Measurements from ENCODE around the gene FAM184B.
"Not testable (repeated sequence)": the region's sequence is repeated elsewhere in the genome, so short reads cannot be mapped to it uniquely, and the experiment has no call there.

Gene FAM184B

DNA sequence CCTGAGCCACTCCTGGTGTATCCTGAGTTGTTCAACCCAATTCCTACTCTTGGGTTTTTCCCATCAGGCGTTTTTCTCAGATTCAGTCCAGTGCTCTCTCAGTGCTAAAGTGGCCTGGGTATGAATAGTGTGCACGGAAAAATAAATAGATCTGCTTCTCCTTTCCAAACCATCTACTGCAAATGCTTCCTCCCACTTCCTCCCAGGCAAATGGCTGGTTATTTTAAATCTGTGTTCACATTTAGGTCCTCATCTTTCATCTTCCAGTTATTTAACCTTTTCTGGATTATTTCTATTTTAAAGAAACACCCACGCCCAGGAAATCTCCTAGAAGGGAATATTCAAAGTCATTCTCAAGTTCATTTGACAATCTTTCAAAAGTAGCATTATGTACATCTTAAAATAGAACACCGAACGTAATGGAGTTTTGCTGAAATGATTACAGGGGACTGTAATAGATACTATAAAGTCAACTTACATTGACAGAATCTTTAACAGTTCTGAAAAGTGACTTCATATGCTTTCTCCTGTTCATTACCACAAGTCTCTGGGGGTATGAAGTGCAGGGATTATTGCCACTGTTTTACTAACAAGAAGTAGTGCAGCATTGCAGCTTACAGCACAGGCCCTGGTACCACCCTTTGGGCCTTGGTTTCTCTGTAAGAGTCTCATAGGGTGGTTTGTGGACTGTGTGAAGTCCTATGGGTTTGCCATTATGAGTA, 100.7 kb downstream of the FAM184B start:
- DNase-seq = no peak

GRCh38 chr4:17670423-17670822, 111.0 kb downstream of the FAM184B start:
- no peak for DNase-seq

GRCh38 chr4:17667653-17668201, 113.7 kb downstream of the FAM184B start:
- DNase-seq = peak; percentile 80

DNA sequence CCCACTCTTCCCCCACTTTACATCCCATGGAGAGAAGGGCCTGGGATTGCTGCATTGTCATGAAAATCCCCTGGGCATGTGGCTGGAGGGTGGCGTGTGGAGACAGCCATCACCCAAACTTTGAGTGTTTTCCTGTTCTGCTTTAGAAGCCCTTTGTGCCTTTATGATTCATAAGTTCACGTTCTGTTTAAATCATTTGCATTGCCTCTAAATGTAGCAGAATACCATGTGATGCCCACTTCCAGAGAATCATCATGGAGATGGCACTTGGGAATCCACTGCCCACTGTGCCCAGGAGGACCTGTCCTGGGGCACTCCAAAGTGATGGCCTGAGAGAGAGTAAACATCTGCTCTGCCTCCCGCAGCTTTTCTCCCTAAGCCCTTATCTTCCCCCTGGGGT, 114.2 kb downstream of the FAM184B start:
- no peak for DNase-seq

DNA sequence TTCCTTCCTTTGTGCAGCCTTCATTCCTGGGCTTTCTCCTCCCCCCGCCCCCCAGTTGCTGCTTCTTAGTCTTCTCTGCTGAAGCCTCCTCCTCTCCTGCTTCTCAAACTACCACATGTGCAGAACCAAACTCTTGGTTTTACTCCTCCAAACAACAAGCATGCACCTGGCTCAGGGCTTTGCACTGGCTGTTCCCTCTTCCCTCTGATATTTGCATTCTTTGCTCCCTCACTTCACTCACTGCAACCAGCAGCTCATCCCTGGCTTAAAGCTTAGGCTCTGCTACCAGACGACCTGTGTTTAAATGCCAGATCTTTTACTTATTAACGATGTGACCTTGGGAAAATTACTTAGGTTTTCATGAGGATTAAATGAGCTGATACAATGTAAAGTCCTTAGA, 115.6 kb downstream of the FAM184B start:
- DNase-seq = no peak

DNA sequence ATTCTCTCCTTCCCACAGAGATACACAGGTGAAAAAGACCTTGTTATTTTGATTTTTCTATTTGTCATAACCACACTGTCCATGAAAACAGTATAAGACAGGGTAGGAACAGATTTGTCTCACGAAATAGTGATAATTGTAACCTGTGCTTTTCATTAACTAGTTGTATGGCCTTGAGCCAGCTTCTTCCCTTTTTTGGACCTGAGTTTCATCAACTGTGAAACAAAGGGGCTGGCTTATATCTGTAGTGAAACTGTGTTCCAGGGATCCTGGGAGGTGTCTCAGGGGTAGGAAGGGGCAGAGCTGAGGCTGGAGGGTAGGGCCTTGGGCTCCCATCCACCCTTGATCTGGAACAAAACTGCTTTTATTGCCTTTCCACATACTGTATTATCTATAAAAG, 116.1 kb downstream of the FAM184B start:
- DNase-seq = no peak

DNA sequence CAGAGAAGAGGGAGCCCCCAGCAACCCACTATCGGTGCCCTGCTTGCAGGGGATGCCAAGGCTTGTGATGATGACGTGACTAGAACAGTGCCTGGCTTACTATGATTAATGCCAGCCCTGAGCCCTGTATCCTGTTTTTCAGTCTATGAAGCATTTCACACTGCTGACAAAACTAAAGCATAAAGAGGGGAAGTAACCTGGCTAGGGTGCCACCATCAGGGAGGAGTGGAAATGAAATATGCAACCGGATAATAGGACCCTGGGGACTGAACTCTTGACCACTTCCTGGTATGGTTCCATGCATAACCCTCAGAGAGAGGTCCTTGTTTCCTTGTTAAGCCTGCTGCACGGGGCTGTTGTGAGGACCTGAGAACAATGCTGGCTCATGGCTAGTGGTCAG, 116.7 kb downstream of the FAM184B start:
- no peak for DNase-seq

GRCh38 chr4:17662694-17663093, 118.7 kb downstream of the FAM184B start:
- DNase-seq = no peak

GRCh38 chr4:17659196-17659595, 122.2 kb downstream of the FAM184B start:
- not testable (repeated sequence) for DNase-seq

GRCh38 chr4:17657849-17658248, 123.6 kb downstream of the FAM184B start:
- no peak for DNase-seq

DNA sequence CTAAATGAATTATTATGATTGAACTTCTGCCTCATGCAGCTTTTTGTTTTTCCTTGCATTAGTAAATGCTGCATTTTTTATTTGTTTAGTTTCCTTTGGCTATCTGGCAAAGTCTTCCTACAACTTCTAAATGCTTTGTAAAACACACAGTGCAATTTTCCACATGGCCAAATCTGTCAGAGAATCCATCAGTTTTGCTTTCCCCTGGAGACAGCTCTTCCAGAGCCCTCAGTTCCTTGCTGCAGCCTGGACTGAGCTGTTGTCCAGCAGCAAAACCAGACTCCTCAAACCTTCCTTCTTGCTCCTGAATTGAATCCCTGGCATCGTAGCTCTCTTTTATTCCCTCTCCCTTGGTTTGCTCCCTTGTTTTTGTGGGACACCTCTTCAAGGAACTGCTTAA, 124.3 kb downstream of the FAM184B start:
- DNase-seq = no peak

GRCh38 chr4:17654701-17655100, 126.7 kb downstream of the FAM184B start:
- no peak for DNase-seq

DNA sequence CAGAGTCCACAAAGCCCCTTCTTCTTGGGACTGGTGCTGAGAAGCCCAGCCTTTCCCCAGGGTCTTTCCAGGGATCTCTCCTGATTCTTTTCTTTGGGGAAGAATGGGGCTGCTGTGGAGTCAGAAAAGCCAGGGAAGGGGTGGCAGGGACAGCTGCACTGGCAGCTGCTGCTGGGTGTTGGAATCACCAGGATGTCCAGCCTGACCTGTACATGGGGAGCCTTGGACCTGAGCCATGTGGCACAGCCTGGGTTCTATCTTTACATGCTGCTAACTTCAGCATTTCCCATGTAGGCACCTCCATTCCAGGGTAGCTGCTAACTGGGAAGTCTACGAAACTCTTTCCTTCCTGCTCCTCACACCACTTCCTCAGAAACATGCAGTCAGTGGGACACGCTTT, 131.0 kb downstream of the FAM184B start:
- DNase-seq = no peak

GRCh38 chr4:17647927-17648326, 133.5 kb downstream of the FAM184B start:
- no peak for DNase-seq

DNA sequence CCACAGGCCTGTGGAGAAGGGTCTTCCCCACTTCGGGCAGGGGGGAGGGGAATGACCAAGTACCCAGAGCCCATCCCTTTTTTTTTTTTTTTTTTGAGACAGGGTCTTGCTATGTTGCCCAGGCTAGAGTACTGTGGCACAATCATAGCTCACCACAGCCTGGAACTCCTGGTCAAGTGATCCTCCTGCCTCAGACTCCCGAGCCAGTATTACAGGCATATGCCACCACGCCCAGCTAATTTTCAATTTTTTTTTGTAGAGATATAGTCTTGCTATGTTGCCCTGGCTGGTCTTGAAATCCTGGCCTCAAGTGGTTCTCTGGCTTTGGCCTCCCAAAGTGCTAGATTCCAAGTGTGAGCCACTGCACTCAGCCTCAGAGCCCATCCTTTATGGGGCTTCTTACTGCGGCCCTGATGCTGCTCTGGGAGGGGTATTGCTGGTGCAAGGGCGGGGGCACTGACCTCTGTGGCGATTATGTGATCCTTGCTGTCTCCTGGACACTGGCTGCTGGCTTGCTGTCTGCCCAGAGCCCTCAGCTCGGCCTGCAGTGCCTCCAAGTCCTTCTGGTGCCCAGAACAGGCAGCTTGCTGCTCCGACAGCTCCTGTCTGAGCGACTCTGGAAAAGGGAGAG, 134.1 kb downstream of the FAM184B start:
- DNase-seq = no peak

- no peak for DNase-seq
Measured at GRCh38 chr4:17646693-17647092, 134.7 kb downstream of the FAM184B start.

GRCh38 chr4:17642398-17642783, 139.0 kb downstream of the FAM184B start:
- DNase-seq = no peak

DNA sequence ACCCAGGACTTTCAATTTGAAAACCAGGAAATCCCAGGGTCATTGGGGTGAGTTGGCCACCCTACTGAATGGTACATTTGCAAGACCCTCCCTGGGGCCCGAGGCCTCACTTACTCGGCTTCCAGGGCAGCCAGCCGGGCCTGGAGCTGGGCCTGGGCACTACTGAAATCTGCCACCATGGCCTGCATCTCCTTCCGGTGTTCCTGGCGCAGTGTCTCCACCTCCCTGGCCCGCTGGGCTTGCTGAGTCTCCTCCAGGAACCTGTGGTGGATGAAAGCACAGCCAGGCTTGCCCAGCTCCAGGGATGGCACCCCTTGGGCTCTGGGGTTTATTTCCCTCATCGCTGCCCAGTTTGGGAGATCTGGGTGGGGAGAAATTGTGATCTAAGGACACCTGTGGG, 142.3 kb downstream of the FAM184B start:
- DNase-seq = no peak

DNA sequence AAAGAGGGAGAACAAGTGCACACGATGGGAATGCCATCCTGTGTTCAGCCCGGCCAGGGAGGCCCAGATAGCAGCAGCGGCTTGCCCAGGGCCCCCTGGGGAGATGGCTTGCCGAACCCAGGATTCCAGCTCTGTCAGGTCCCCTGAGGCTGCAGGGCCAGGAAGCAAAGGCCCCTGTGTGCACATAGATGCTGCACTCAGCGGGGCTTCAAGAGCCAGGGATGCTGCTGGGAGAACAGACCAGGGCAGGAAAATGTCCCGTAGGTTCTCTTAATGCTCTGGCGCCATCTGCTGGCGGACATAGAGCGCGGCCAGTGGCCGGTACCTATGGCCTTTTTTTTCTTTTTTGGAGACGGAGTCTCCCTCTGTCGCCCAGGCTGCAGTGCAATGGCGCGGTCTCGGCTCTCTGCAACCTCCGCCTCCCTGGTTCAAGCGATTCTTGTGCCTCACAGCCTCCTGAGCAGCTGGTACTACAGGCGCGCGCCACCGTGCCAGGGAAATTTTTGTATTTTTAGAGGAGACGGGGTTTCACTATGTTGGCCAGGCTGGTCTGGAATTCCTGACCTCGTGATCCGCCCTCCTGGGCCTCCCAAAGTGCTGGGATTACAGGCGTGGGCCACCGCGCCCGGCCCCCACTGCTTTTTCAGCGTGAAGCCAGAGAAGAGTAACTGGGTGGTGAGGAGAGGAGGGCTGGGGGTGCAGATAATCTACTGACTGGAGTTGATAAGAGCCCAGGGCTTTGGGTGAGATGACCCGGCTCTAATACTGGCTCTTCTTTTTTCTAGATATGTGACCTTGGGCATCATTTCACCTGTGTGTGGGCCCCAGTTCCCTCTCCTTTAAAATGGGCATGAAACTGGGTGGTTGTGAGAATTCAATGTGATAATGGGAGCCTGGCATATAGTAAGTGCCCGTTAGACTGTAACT, 144.5 kb downstream of the FAM184B start:
- DNase-seq = peak; percentile 73

DNA sequence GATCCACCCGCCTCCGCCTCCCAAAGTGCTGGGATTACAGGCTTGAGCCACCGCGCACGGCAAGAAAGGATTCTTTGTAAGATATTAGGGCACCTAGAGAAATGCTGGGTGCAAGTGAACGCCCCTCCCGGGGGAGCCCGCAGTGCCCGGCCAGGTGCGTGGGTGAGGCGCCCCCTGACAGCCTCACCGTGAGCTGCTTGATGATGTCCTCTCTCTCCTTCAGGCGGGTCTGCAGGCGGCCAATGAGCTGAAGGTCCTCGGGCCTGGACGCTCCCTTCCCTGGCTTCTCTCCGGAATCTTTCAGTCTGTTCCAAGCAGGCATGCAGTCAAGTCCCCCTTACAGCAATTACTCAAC, 145.1 kb downstream of the FAM184B start:
- no peak for DNase-seq

GRCh38 chr4:17635056-17635455, 146.4 kb downstream of the FAM184B start:
- DNase-seq = no peak

GRCh38 chr4:17633600-17633999, 147.8 kb downstream of the FAM184B start:
- no peak for DNase-seq

GRCh38 chr4:17630228-17630627, 151.2 kb downstream of the FAM184B start:
- no peak for DNase-seq

DNA sequence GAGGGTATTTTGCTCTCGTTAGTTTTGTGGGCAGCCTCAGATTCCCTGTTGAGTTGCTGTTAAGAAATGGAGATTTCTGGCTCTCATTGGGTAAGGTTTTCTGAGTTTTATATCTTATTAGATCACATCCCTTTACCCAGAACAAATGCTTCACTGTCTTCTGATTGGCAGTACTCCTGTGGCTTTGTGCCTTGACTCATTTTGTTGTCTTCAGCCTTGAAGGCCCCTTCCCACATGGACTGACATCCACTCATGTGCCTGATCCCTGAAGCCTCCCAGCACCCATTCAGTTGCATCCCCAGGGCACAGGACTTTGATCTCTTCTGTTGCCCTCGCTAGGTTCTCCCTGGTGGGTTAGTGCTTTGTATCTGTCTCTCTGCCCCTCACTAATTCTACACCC, 156.6 kb downstream of the FAM184B start:
- no peak for DNase-seq
